NK-92 treated with Interleukin-12 subunit alpha and Interleukin-12 subunit beta, amount 100 ng/mL, for 24 hours (cell line): ENCODE measurements around the gene PNMA1.
A peak's percentile ranks its signal among the peaks of the same experiment; 100 is the strongest.

Source experiments
- DNase-seq: peaks from one replicate; lab custom pipeline; 2025; lab: John Stamatoyannopoulos, UW

Gene PNMA1, protein sequence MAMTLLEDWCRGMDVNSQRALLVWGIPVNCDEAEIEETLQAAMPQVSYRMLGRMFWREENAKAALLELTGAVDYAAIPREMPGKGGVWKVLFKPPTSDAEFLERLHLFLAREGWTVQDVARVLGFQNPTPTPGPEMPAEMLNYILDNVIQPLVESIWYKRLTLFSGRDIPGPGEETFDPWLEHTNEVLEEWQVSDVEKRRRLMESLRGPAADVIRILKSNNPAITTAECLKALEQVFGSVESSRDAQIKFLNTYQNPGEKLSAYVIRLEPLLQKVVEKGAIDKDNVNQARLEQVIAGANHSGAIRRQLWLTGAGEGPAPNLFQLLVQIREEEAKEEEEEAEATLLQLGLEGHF

GRCh38 chr14:73713803-73714655, at the start of gene PNMA1:
Gene PNMA1, minus strand, starts transcription at chr14:73714384. Its CDS starts 745 bp downstream, at chr14:73713639.
- peak; percentile 81 for DNase-seq

GRCh38 chr14:73763396-73763795, 49.2 kb upstream of the PNMA1 start:
- no peak for DNase-seq

DNA sequence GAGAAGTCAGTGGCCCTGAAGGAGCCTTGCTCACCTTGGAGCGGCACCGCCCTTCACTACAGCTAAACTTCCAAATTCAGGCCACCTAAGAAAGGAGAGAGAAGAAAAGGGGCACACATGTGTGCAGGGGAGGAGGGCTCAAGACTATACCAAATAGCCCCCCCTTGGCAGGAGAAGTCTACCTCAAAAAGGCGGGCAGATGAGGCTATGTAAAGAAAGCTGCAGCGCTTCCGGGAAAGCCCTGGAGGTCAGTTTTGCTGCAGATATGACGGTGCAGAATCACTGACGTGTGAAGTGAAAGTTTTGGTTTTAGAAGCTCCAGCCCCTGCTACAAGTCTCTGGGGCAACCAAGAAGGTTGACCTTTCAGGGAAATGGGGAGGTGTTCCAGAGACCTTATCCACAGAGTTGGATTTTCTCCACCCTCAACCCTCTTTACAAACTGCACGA, 48.2 kb upstream of the PNMA1 start:
- DNase-seq: peak; percentile 54

DNA sequence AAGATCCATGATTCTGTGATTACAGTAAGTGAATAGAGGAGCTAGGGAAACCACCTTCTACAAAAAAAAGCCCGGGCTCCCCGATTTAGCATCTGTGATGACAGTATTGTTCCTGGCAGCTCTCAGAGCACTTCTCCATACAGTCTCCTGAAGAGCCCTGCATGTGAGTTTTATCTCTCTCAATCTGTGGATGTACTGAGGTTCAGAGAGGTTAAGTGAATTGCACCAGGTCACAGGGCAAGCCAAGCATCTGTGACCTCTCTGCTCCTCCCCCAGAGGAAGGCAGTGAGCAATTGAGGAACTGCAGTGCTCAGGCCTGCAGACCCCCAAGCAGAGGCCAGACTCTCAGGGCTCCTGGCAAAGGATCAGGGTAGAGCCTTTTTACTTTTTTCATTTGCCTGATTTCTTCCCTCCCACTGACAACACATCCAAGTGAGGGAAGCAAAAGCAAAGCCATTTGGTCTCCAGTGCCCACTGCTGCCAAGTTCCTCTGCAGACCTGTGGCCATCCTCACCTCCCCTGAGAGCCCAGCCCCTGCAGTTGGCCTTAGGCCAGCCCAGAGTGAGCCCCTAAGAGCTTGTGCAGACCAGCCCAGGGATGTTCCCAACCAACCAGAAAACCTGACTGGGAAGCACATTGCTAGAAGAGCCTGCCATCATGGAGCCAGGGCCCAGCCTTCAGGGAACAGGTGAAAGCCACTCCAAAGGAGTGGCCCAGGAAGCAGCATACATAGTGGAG, 47.6 kb upstream of the PNMA1 start:
- peak; percentile 30 for DNase-seq

GRCh38 chr14:73760598-73761586, 46.7 kb upstream of the PNMA1 start:
- DNase-seq: no peak

DNA sequence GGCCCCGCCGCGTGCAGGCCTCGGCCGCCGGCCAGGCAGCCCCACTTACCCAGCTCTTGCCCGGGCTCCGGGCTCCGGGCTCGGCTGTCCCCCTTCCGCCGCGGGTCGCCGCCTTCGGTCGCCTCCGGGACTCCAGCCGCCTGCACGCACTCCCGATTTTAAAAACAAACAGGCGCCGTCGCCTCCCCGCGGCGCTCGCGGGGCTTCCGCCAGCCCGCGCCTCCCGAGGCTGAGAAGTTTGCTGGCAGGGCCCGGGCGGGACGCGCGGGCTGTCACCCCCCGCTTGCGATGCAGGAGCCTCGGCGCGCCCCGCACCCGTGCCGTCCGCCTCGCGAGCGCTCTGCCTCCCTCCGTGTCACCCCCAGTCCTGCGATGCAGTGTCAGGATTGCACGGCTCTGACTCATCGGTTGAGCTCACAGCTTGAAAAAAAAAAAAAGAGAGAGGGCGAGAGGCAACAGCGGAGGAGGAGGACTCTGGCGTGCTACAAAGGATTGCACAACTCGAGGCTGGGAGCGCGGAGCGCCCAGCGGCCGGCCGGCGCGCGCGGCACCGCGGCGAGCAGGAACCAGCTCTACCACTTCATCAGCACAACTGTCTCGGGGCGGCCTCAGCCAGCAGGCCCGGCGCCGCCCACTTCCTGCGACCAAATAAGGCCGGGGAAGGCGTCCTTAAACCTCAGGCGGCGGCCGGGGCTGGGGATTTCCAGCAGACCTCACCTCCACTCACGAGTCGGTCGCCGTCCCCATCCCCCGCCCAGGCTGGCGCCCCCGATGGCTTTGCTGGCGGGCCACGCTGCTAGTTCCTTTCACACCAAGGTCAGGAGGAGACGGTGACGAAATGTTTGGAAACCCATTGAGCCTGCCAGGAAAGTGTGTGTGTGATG, 45.8 kb upstream of the PNMA1 start:
- DNase-seq: peak; percentile 99

- DNase-seq: peak; percentile 39
These were observed 45.1 kb upstream of the PNMA1 start for GRCh38 chr14:73759183-73759713.

DNA sequence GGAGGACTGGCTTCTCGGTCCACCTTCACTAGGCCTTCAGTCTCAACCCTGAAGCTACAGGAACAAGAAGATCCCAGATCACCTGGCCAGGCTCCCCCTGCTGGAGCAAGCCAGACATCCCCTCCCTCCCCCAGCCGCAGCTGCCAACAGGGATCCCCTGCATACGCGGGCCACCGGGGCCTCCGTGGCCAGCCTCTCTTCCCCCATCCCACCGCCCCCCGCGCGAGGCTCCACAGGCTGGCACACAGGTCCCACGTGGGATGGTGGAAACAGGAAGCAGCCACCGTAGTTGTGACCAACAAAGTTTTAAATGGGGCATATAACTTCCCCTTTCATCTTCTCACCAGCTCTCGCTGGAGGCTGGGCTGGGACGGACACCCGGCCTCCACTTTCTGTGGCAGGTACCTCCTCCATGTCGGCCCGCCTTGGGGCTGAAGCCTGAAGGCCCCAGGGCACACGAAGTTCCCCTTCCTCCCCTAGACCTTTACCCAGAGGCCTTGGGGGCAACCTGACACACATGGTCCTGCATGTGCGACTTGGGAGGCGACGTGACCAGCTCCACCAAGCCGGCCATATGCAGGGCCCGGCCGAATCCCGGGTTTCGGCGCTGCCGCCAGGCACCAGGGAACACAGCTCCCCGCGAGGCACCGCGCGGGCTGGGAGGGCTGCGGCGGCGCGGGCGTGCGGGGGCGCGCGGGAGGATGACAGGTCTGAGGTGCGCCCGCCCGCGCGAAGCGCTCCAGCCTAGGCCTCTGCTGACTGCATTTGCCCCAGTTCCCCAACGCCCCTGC, 44.4 kb upstream of the PNMA1 start:
- peak; percentile 69 for DNase-seq

- no peak for DNase-seq
These were observed 43.8 kb upstream of the PNMA1 start for GRCh38 chr14:73757876-73758391.

DNA sequence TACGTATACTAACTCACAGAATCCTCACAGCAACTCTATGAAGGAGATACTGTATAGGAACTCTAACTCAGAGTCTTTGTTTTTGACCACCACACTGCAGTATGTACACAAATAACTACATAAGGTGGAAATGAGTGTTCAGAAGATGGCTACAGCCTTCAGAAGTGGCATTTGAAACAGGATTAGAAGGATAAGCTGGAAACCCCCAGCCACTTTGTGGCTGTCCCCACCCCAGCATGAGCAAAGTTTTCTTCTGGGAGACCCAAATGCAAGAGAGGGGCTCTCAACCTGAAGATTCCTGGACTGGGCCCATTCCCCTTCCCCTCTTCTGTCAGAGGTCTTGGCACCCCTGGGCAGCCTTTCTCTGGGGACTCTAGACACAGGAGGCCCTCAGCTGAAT, 43.2 kb upstream of the PNMA1 start:
- DNase-seq: no peak

- no peak for DNase-seq
These were observed 41.3 kb upstream of the PNMA1 start for GRCh38 chr14:73755434-73756014.

DNA sequence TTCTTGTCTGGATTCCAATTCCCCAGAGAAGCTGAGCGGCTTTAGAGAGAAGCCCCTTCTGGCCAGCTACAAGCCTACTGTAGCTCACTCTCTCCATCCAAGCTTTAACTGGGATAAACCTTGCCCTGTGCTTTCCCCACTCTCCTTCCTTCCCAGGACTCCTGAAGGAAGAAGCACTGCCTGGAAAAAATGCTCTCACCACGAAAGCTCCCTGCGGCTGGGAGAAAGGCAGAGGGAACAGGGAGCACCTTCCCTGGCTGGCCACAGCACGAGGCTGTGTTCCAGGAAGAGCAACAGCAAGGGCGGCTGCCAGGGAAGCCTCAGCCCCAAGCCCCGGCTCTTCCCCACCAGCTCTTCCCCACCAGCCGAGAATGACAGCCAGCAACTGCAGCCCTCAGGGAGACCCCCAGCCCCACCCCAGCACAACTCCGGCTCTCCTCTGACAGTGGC, 40.8 kb upstream of the PNMA1 start:
- no peak for DNase-seq

DNA sequence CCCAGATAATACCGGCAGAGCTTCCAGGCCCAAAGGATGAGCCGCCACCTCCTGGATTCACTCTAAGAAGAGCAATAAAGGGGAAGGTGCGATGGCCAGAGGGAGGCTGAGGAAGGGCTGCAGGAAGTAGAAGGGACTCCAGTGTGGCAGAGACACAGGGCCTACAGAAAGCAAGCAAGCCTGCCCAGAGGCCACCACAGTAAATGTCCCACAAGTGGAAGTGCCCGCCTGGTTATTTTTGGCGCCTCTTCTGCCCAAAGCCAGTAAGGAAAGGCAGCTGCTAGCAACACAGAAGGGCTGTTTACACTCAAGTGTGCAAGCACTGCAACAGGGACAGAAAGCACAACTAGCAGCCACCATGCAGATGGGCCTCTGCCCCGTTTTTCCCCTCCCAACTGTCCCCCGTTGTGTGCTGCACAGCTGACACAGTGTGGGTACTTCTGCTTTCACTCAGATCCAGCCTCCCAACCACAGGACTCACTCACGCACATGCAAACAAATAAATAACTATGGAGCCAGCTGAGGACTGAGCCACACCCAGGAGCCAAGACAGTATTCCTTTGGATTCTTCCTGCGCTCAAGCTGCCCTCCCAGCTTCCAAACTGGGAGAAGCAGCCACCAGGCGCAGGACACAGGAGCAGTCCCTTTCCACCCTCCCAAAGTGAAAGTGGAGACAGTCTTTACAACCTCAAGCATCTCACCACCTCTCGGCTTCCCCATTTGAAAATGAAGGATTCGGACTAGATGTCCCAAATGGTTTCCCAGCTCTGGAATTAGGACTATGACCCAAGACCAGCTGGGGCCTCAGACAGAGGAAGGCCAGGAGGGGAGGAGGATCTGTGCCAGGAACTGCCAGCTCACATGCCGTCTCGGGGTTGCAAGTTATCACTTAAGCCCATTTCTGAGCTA, 40.0 kb upstream of the PNMA1 start:
- no peak for DNase-seq

DNA sequence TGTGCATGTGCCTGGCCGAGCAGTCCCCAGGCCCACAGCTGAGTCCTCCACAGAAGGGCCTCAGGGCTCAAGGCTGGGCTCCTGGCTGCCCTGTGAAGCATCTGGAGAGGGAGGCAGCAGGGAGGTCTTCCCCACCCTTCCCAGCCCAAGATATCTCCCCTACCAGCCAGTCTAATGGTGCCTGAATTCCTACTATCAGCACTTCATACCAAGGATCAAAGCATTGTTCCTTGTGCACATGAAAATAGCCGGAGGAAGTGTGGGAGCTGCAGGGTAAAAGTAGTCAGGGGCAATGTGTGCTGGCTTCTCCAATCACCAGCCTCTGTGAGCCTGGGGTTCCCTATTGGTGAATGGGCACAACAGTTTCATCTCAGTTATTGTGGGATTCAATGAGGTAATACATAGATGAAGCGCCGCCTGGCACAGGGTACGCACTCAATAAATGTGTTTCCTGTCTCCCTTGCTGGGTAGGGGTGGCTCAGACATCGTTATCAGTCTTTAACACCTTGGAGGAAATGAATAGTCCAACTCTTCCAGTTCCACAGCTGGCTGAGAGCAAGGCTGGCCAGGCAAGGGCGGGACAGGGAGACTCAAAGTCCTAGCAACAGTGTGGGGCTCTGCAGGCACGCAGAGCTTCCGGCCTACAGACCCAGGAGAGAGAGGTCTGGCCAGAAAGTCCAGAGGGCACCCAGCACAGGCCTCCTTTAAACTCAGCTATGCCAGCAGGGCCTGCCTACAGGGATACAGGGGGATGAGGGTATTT, 39.1 kb upstream of the PNMA1 start:
- DNase-seq: no peak

- DNase-seq: no peak
These were observed 38.3 kb upstream of the PNMA1 start for GRCh38 chr14:73752297-73752992.

GRCh38 chr14:73751157-73751691, 37.0 kb upstream of the PNMA1 start:
- no peak for DNase-seq
